Right renal cortex interstitium (tissue), 3 donors: ENCODE results near the gene SDHB. TPM values are rescaled to one million over a fixed set of nuclear protein-coding genes. Genes with fewer than 3 reads are reported as not detected.
"Not testable (repeated sequence)": the region's sequence is repeated elsewhere in the genome, so short reads cannot be mapped to it uniquely, and the experiment has no call there.

Experiments
- DNase-seq, 3 donors: peaks; one replicate each; pipeline ENCODE4 v3.0.0-alpha.2; 2013; ENCODE audit warnings: low read depth in 3 of 3, low spot score in 2 of 3
- polyA plus RNA-seq, 3 donors: library from polyadenylated mRNA; unstranded; fragments of 120-200 nt; gene quantifications; one replicate each; pipeline ENCODE4 v1.2.1, GENCODE V29; 2013; ENCODE audit not compliant: insufficient read length in 3 of 3

Gene SDHB
- polyA plus RNA-seq, 3 donors, result 173 to 191 (median 180) TPM

DNA sequence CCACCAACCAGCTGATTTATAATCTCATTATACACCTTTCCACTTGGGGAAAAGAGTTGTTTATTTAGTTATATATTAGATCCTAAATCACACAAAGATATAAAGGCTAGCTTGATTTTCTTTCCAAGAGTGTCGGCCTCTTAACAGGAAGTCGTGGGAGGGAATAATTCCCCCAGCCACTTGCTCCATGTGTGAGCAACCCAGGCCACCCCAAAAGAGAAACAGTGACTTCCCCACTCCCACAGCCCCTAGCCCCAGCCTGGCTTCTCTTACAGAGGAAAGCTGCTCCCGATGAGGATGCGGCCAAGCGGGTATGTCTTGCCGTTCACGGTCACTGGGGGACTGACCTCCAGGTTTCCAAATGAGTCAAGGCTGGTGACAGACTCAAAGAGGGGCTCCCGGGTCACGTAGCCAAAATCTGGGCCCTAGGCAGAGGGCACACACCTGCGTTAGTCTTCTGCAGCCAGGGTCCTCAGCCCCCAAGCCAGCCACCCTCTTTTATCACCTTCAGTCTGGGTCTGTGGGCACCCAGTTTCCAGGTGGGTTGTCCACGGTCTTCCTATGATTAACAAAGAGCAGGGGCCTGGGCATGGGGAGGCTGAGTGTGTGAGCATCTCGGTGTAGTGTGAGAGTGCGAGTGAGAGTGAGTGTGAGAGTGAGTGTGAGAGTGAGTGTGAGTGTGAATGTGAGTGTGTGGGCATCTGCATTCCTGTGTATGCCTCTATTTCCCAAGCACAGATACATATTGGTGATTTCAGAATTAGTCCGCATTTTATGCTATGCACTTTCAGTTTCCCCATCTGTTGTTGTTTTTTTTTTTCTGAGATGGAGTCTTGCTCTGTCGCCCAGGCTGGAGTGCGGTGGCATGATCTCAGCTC lies 25.4 kb upstream of the SDHB start:
- no peak for DNase-seq

DNA sequence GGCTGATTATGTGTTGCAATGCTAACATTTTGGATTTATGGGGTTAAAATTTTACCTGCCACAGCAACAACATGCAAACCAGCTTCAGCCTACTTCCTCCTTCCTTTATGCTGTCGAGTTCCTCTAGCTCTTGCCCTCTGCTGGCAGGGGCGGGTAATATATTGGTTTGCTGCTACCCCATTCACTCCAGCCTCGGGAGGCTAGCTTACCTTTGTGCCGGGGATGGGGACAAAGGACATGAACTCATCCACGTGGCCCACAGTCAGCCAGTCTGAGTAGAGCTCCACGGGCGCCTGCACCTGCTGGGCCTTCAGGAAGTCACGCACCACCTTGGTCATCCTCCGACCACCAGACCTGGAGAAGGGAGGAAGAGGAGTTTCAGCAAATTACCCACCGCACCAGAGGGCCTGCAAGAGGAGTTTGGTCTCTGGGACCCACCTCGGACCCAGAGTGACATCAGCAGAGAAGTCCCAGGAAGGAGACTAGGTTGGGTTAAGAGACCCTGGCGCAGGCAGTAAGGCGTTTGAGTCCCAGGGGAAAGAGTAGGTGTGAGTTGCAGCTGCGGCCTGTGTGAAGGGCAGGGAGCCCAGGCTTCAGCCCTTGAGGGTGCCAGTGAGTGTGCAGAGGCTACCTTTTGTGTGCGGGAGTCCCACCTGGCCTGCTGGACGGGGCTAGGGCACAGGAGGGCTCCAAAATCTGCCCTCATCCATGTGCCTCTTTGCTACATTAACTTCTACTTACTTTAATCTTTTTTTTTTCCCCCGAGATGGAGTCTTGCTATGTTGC lies 21.8 kb upstream of the SDHB start:
- DNase-seq, result no peak

- no peak for DNase-seq
Observed at GRCh38 chr1:17071794-17072193, 18.0 kb upstream of the SDHB start.

- DNase-seq, result no peak
Observed at GRCh38 chr1:17070163-17070525, 16.3 kb upstream of the SDHB start.

DNA sequence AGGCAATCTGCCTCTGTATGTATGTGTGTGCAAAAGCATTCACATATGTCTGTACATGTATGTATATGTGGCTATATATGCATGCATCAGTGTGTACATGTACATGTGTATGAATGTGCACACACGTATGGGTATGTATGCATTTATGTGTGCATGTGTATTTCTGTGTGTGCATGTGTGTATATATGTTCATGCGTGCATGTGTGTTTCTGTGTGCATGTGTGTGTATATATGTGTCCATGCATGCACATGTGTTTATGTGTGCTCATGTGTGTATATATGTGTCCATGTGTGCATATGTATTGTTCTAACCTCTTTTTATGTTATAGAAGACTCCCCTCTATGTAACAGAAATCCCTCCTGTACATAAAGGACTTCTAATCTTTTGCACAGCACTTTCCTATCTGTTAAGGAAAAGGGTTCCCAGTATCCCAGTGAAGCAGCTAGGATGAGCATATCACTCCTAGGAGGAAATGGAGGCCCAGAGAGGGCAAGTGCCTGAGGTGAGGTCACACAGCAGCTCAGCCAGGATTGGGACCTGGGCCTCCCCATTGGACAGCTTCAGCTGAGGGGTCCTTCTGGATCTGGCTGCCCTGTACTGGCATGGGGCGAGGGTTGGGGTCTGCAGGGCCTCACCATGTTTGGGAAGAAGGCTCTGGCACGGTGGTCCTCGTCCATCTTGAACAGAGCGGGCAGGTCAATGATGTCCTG lies 15.8 kb upstream of the SDHB start:
- DNase-seq, result no peak

- DNase-seq, result no peak
Observed at GRCh38 chr1:17068789-17069188, 15.0 kb upstream of the SDHB start.

DNA sequence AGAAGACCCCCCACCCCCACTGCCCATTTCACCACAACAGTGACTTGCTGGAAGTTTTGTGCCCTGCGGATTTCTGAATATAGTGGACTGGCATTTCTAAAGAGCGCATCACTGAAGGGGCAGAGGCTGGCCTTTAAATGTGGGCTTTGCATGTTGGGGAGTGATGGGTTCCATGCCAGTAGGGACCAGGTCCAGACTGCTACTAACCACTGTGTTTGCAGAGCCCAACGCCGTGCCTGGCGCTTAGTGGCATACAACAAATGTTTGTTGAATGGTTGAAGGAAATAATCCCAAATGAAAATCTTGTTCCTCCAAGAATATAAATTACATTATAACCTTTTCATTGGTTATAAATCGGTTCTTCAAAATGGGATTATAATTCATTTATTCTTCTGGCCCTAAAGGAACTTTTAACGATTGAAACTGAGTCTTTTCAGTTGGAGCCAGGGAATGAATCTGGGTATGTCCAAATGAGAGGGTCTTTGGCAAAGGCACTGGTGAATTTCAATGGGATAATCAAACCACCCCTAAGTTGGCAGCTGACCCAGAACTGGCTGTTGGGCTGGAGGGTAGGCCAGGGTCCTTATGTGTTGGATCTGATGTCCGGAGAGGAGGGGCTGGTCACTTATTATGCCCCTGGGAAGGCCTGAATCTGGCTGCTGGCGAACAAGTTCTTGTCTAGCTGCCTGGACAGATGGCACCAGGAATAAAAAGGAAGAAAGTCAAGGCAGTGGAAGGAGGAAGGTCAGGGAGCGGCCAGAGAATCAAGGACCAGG lies 13.8 kb upstream of the SDHB start:
- DNase-seq, result no peak

DNA sequence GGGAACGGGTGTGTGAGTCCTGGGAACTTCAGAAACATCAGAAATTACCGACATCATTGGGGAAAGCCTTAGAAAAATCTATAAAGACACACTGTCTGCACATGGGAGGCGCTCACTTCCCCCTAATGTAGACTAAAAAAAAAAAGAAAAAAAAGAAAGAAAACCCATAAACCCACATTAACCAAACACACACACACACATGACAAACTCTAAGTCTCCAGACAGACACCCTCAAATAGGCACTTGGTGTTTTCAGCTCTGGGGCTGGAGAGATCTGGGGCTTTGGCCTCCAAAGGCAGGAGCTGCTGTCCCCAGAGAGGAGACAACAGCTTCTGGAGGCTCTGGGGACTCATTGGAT lies 13.2 kb upstream of the SDHB start:
- DNase-seq, result no peak

DNA sequence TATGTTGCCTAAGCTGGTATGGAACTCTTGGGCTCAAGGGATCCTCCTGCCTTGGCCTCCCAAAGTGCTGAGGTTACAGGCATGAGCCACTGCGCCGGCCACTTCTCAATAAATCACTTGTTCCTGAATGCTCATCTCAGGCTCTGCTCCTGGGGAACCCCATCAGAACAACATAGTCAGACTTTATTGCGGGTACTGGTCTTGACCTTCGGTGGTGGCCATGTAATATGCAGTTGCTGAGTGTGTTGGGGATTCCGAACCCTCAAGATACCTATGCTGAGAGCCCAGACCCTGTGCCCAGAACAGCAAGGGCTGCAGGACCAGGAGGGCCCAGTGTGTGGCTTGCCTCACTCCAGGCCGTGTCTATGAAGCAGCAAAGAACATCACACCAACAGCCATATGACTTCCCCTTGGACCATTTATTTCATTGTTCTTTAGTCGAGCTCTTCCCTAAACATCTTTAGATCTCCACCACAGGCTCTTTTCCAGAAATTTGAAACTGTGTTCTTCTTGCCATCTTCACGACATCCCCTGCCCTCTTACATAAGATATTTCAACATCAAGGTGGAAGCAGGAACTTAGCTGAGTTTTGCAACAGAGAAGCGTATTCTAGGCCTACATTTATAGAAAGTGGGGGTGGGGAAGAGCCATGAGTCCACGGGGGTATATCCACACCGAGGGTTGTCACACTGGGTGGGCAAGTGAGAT lies 12.7 kb upstream of the SDHB start:
- no peak for DNase-seq

DNA sequence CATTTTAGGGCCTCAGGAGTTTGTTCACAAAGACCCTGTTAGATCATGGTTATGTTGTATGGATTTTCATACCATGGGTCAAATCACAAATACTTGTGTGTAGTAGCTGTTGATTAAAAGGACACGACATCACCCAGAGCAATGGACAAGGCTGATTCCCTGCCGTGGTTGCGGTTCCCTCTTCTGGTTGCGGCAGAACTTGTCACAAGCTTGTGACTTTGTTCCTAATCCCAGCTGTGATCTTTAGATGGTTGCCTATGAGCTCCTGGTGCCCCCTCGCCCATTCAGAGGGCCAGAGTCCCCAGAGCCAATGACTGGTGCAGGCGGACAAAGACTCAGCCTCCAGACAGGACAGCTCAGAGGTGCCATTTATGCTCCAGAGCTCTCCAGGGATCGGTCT lies 11.8 kb upstream of the SDHB start:
- no peak for DNase-seq

- DNase-seq, result not testable (repeated sequence)
Observed at GRCh38 chr1:17062751-17063150, 8.9 kb upstream of the SDHB start.

GRCh38 chr1:17061892-17062291 lies 8.1 kb upstream of the SDHB start:
- DNase-seq, result no peak

GRCh38 chr1:17061486-17061885 lies 7.7 kb upstream of the SDHB start:
- DNase-seq, result no peak

- DNase-seq, result no peak
Observed at GRCh38 chr1:17060306-17060749, 6.5 kb upstream of the SDHB start.

GRCh38 chr1:17059391-17060305 lies 5.8 kb upstream of the SDHB start:
- DNase-seq, result peak in 1 of 3 donors; percentile 36

GRCh38 chr1:17056551-17056950 lies 2.7 kb upstream of the SDHB start:
- DNase-seq, result no peak

- DNase-seq, result no peak
Observed at GRCh38 chr1:17055801-17056200, 2.0 kb upstream of the SDHB start.

- DNase-seq, result no peak
Observed at GRCh38 chr1:17053086-17053684, 647 bp downstream of the SDHB start.

DNA sequence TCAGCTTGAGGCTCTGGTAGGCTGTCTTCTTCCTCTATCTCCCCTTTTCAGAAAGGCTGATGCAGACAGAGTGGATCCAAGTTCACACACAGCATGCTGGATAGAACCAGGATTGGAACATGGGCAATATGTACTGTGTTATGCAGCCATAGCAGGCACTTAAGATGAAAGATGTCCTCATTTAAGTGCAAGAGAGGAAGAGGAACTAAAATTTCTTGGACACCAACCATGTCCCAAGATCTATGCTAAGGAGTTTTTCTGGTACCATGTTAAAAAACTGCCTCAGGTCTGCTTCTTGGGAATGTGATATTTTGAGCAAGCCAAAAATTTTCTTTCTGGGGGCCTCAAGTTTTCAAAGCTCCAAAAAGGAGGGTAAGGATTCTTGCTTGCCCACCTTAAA lies 1.2 kb downstream of the SDHB start:
- no peak for DNase-seq
